DND-41 (cell line): ENCODE results near the gene RALGPS1.

ENCODE experiments used
- CTCF ChIP-seq: IDR thresholded peaks from 2 replicates; pipeline ENCODE4 v1.5.1; 2012; ENCODE audit warnings: borderline replicate concordance, low read length, moderate library complexity, mild to moderate bottlenecking; ENCODE audit not compliant: poor library complexity, severe bottlenecking; ENCODE audit errors: extremely low read depth
- EZH2 ChIP-seq: IDR thresholded peaks from 3 replicates; pipeline ENCODE4 v1.6.1; 2012; ENCODE audit warnings: borderline replicate concordance, low read depth, mild to moderate bottlenecking, moderate library complexity, low read length, inconsistent platforms; ENCODE audit not compliant: severe bottlenecking

- no peak for TF ChIP-seq CTCF
- TF ChIP-seq EZH2 = no peak
These were observed 297.9 kb downstream of the RALGPS1 start for GRCh38 chr9:127212453-127212852.
